GM23338 (cell line): ENCODE data around the gene MMP26.

Experiments used
- CTCF ChIP-seq, 2 experiments: fragments of 200-600 bp in 1 of 2; sonication (generic) in 1 of 2; conservative IDR thresholded peaks; 2 replicates each; pipeline versions ENCODE4 v1.5.1 to v1.6.1; 2016 to 2017; ENCODE audit warnings: antibody characterized with exemption in 2 of 2, low read depth in 2 of 2, mild to moderate bottlenecking in 2 of 2, moderate library complexity in 1 of 2
- EZH2 ChIP-seq: fragments of 200-600 bp; sonication (generic); IDR thresholded peaks from one replicate; pipeline ENCODE4 v1.8.0; 2017; ENCODE audit warnings: antibody characterized with exemption, mild to moderate bottlenecking, low read depth; ENCODE audit not compliant: unreplicated experiment
- EZH2phosphoT487 ChIP-seq: fragments of 200-600 bp; sonication (generic); IDR thresholded peaks from one replicate; pipeline ENCODE4 v1.8.1; 2018; ENCODE audit warnings: antibody characterized with exemption; ENCODE audit not compliant: unreplicated experiment
- NANOG ChIP-seq: IDR thresholded peaks from 2 replicates; pipeline ENCODE4 v1.6.1; 2016; ENCODE audit warnings: antibody characterized with exemption, borderline replicate concordance
- POLR2AphosphoS5 ChIP-seq: IDR thresholded peaks from 2 replicates; pipeline ENCODE4 v1.6.1; 2016; ENCODE audit warnings: antibody characterized with exemption, low read depth
- REST ChIP-seq: IDR thresholded peaks from one replicate; pipeline ENCODE4 v1.6.1; 2018; ENCODE audit warnings: antibody characterized with exemption; ENCODE audit not compliant: unreplicated experiment
- ZNF114 ChIP-seq: fragments of 250-450 bp; sonication (Bioruptor Pico); IDR thresholded peaks from 2 replicates; pipeline ENCODE4 v1.5.0; 2020; ENCODE audit warnings: mild to moderate bottlenecking, moderate library complexity

- TF ChIP-seq CTCF (conservative IDR thresholded peaks at IDR 0.05; ENCODE audit: low read depth in 2 of 2) (no peak), EZH2 (no peak), EZH2phosphoT487 (no peak), POLR2AphosphoS5 (no peak), REST (no peak), ZNF114 (CRISPR knock-in tag) (no peak), NANOG (no peak)
Measured at GRCh38 chr11:4662876-4663275, 41.7 kb upstream of the MMP26 start.
